Ramos (cell line): ENCODE measurements around the gene MGAT4B.

Source experiments
- in situ Hi-C: fragments of 300-500 bp; cut with MboI; formaldehyde crosslinking; loops from one replicate; pipeline ENCODE4 v1.14.3; 2022; ENCODE audit warnings: low sequenced_read_pairs; ENCODE audit not compliant: unreplicated experiment

The MGAT4B gene

GRCh38 chr5:179828756-179829421 lies 22.2 kb upstream of the MGAT4B start:
- in situ Hi-C loops: no loop called here

DNA sequence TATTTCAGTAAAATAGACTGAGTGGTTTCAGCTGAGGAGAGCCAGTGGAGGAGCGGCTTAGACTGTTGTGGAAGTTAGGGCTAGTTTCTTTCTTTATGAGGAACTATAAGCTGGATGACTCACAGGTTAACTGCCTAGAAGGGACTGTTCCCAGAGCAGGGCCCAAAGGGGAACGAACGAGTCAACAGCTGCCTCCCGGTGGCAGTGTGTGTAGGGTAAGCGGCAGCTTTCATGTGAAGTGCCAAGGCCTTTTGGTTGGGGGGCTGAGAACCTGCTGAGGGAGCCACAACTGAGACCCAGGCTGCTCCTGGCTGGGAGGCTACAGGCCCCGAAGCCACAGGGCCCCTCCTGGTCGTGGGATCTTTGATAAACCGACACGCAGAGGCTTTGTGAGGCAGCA lies 21.0 kb upstream of the MGAT4B start:
- in situ Hi-C loops: no loop called here

DNA sequence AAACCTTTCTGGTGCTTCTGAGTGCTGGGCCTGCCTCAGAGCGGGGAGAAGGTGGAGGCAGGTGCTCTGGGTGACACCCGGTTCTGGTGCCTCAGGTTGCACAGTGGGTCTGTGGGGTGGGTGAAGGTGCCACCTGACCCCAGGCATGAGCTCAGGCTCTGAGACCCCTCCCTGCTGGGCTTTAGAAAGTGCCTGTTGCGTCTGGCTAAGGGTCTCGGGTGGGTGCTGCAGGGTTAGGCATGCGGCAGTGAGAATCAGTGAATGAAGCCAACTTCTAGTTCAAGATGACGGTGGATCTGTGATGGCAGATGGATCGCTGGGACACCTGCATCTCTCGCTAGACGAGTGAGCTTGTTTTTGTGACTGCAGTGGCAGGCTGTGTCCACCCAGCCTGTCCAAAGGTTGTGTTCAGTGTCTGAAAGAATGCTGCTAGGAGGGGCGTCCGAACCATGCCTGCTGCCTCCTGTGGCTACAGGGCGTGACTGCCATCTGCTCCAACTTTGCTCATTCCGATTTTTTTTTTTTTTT lies 19.1 kb upstream of the MGAT4B start:
- in situ Hi-C loops: no loop called here

DNA sequence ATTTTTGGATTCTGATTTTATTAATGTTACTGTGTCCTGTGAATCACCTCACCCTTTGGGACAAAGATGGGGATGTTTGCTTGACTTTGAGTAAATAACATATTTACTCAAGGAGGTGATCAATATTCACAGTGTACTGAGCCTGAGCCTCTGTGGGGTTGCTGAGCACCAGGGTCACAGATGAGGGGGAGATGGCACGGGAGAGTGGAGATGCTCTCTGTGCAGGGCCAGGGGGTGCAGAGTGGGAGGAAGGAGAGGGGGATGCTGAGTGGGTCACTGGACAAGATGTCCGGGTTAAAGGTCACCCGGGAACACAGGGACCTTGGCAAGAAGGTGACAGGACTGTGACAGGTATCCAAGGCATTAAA lies 18.1 kb upstream of the MGAT4B start:
- in situ Hi-C loops: no loop called here

- in situ Hi-C loops: no loop called here
These were observed 17.5 kb upstream of the MGAT4B start for GRCh38 chr5:179823937-179824744.

DNA sequence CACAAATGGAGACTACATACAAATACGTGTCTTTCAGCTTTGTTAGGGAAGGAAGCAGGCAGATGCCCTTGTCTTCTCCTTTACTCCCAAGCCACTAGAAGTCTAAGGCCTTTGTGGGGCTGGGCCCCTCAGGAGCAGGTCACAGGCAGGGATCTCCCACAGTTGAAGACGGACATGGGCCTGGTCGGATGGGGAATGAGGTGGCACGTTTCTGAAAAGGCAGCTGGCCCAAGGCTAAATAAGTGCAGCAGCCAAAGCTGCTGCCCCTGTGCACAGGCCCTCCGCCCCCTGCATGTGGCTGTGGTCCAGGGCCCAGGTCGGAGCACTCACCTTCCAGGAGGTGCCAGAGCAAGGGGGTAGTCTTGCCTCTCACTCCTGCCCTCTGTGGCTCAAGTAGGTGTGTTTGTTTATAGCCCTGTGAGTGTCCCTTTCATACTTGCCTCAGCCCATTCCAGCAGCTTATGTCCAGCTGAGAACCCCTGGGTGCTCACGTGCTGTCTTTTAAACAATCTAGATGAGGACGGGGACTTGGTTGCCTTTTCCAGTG lies 15.9 kb upstream of the MGAT4B start:
- in situ Hi-C loops: no loop called here

DNA sequence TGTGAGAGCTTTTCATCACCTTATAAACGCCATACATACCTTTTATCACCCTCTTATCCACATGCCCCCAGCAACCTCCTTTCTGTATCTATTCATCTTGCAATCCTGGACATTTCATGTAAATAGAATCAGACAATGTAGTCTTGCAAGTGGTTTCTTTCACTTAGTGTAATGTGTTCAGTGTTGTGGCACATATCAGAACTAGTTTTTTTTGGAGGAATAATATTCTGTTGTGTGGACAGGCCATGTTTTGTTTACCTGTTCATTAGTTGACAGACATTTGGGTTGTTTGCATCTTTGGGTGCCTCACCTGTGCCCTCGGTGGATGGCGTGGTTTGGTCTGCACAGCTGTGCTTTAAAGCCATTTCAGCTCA lies 15.4 kb upstream of the MGAT4B start:
- in situ Hi-C loops: no loop called here

- in situ Hi-C loops: no loop called here
These were observed 14.8 kb upstream of the MGAT4B start for GRCh38 chr5:179821298-179822058.

- in situ Hi-C loops: no loop called here
These were observed 14.0 kb upstream of the MGAT4B start, which contains the start of gene SQSTM1 for GRCh38 chr5:179820483-179821297. Gene SQSTM1 (plus strand): TSS chr5:179820905. CDS start chr5:179820937, 32 bp downstream.

- in situ Hi-C loops: no loop called here
These were observed 13.4 kb upstream of the MGAT4B start for GRCh38 chr5:179820127-179820482.

- in situ Hi-C loops: no loop called here
These were observed 12.8 kb upstream of the MGAT4B start for GRCh38 chr5:179819296-179820126.

DNA sequence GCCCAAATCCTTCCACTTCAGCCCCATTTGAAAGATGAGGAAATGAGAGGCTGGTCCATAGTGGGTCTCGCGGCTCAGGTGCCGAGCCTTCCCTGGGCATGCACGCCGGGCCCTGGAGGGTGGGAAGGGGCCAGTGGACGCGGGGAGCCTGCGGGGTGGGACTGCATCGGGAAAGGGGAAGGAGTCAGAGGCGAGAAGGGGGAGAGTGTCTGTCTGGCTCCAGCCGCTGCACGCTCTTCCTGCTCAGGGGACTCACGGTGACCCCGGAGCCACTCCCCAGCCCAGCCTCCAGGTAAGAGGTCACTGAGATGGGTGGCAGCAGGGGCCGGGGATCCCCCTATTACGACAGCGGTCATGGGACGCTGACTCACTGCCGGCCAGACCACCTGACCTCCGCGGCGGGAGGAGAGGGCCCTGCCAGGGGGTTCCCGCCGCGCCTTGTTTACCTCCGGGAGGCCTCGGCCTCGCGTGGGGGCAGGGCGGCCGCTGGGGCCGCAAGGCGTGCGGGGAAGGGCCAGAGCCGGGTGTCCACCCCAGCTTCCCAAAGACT lies 12.2 kb upstream of the MGAT4B start:
- in situ Hi-C loops: no loop called here

GRCh38 chr5:179817890-179818745 lies 11.5 kb upstream of the MGAT4B start:
- in situ Hi-C loops: no loop called here

DNA sequence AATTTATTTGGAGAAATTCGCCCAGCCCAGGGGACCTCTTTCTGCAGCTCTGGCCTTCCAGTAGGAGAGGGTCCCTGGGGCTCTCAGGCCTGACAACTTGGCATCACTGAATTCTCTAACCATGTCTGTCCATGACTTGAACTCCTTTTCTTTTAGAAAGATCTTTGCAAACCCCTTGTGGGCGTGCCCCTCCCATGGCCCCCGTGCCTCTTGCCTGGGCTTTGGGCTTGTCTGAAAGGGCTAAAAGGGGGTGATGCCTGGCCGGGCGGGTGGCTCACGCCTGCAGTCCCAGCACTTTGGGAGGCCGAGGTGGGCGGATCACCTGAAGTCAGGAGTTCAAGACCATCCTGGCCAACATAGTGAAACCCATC lies 10.8 kb upstream of the MGAT4B start:
- in situ Hi-C loops: no loop called here

DNA sequence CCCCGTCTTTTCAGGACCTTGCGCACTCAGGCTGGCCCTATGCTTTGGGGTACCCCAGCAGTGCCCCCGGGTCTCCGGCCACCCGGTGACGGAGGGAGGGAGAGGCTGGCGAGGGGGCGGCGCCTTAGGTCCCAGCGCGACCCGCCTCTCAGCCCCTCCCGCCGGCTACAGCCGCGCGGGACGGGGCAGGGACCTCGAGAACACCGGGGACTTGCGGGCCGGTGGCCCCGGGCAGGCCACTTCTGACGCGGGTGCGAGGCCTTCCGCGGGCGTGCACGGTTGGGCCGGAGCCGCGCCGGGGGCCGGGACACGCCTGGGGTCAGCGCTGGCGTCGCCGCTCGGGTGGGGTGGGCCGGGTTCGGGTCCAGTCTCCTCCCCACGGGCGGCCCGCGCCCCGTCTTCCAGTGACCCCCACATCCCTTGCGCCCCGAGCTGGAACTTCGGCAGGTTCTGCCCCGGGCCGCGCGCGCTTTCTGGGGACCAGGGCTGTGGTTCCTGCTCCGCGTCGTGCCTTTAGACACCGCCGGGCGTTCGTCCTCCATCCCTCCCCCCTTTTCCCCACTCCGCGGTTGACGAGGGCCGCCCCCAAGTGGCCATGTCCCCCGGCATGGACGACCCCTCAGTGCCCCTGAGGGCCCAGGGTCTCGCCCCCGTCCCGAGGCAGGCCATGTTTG lies 10.3 kb upstream of the MGAT4B start:
- in situ Hi-C loops: no loop called here

DNA sequence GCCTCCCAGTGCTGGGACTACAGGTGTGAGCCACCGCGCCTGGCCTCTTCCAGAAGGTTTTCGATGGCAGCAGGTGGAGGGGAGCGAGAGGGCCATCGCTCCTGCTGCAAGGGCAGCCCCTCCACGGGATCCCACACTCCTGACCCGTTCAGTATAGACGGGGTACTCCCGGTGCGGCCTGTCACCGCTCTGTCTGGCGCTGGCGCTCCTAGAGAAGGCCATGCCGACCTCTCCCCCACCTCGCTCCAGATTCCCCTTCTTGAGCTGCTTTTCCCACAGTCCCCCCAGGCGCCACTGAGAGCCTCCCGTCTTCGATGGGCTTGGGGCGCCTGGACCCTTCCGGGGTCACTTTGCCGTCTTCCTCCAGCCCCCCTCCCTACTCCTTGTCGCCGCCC lies 9.7 kb upstream of the MGAT4B start:
- in situ Hi-C loops: no loop called here

- in situ Hi-C loops: no loop called here
These were observed 9.0 kb upstream of the MGAT4B start for GRCh38 chr5:179815491-179816249.
